ENCODE data around the gene SMOC1.
A peak's percentile ranks its signal among the peaks of the same experiment; 100 is the strongest.
"Not testable (repeated sequence)": the region's sequence is repeated elsewhere in the genome, so short reads cannot be mapped to it uniquely, and the experiment has no call there.

The SMOC1 gene

GRCh38 chr14:69896972-69897371 is 17.8 kb downstream of the SMOC1 start:
- DNase-seq, result no peak

- no peak for DNase-seq
Observed at GRCh38 chr14:69900603-69901002, 21.4 kb downstream of the SMOC1 start.

- DNase-seq, result peak in 1 of 56 donors; percentile 20
Observed at GRCh38 chr14:69901113-69901951, 22.1 kb downstream of the SMOC1 start.

- not testable (repeated sequence) for DNase-seq
Observed at GRCh38 chr14:69903046-69903445, 23.8 kb downstream of the SMOC1 start.

- no peak for DNase-seq
Observed at GRCh38 chr14:69904246-69904645, 25.0 kb downstream of the SMOC1 start.

- DNase-seq, result no peak
Observed at GRCh38 chr14:69906201-69906600, 27.0 kb downstream of the SMOC1 start.

GRCh38 chr14:69909826-69910550 is 30.8 kb downstream of the SMOC1 start:
- DNase-seq, result no peak

- DNase-seq, result peak in 30 of 56 donors; percentile 5 to 51 (median 32)
Observed at GRCh38 chr14:69910871-69911270, 31.7 kb downstream of the SMOC1 start.

- no peak for DNase-seq
Observed at GRCh38 chr14:69913686-69914085, 34.5 kb downstream of the SMOC1 start.

GRCh38 chr14:69916396-69916795 is 37.2 kb downstream of the SMOC1 start:
- no peak for DNase-seq

- no peak for DNase-seq
Observed at GRCh38 chr14:69917287-69917686, 38.1 kb downstream of the SMOC1 start.

GRCh38 chr14:69919815-69920214 is 40.6 kb downstream of the SMOC1 start:
- DNase-seq, result no peak

- DNase-seq, result no peak
Observed at GRCh38 chr14:69921052-69921451, 41.8 kb downstream of the SMOC1 start.

GRCh38 chr14:69922198-69922597 is 43.0 kb downstream of the SMOC1 start:
- DNase-seq, result no peak

GRCh38 chr14:69924201-69924600 is 45.0 kb downstream of the SMOC1 start:
- peak in 1 of 56 donors; percentile 10 for DNase-seq

- no peak for DNase-seq
Observed at GRCh38 chr14:69928111-69928523, 48.9 kb downstream of the SMOC1 start.

GRCh38 chr14:69930780-69931379 is 51.7 kb downstream of the SMOC1 start:
- DNase-seq, result no peak

GRCh38 chr14:69931960-69932359 is 52.7 kb downstream of the SMOC1 start:
- DNase-seq, result no peak

GRCh38 chr14:69932391-69932790 is 53.2 kb downstream of the SMOC1 start:
- no peak for DNase-seq

GRCh38 chr14:69933623-69934275 is 54.5 kb downstream of the SMOC1 start:
- DNase-seq, result no peak

GRCh38 chr14:69937367-69938081 is 58.3 kb downstream of the SMOC1 start:
- DNase-seq, result no peak

Data from nucleus accumbens (tissue), 56 donors.